ENCODE results near the gene RGS10. TPM values are rescaled to one million over a fixed set of nuclear protein-coding genes. Genes with fewer than 3 reads are reported as not detected.
"Not testable (repeated sequence)": the region's sequence is repeated elsewhere in the genome, so short reads cannot be mapped to it uniquely, and the experiment has no call there.

Gene RGS10
- total RNA-seq, 1 experiment from 2014 or later = 16.6 TPM

GRCh38 chr10:119536508-119537025 is 6.0 kb downstream of the RGS10 start:
- intact Hi-C loops (cut with micrococcal nuclease; ENCODE audit: unreplicated experiment) = no loop called here
- TF ChIP-seq, protein P1, sequence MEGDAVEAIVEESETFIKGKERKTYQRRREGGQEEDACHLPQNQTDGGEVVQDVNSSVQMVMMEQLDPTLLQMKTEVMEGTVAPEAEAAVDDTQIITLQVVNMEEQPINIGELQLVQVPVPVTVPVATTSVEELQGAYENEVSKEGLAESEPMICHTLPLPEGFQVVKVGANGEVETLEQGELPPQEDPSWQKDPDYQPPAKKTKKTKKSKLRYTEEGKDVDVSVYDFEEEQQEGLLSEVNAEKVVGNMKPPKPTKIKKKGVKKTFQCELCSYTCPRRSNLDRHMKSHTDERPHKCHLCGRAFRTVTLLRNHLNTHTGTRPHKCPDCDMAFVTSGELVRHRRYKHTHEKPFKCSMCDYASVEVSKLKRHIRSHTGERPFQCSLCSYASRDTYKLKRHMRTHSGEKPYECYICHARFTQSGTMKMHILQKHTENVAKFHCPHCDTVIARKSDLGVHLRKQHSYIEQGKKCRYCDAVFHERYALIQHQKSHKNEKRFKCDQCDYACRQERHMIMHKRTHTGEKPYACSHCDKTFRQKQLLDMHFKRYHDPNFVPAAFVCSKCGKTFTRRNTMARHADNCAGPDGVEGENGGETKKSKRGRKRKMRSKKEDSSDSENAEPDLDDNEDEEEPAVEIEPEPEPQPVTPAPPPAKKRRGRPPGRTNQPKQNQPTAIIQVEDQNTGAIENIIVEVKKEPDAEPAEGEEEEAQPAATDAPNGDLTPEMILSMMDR (conservative IDR thresholded peaks at IDR 0.05; ENCODE audit: low read depth, low read length) = no peak
- TF ChIP-seq EZH2 (IDR thresholded peaks at IDR 0.05; ENCODE audit: borderline replicate concordance, low read depth, low read length, poor library complexity, severe bottlenecking) = no peak
- BruUV-seq (replicated peaks) = no TSS peak
- no peaks in the 10 kb centered on the region for H3K9me3 ChIP-seq (ENCODE audit: low read depth, low read length, poor library complexity, severe bottlenecking)
- peaks cover 4% of the 10 kb centered on the region for H3K4me1 ChIP-seq (ENCODE audit: insufficient read depth, low read length, poor library complexity, severe bottlenecking)
- H3K4me3 ChIP-seq (ENCODE audit: low read depth, low read length, poor library complexity, severe bottlenecking) = no peak overlapping the region
- H3K27ac ChIP-seq (ENCODE audit: low read depth, low read length, poor library complexity, severe bottlenecking) = no peak overlapping the region
- H3K27me3 ChIP-seq (replicated peaks; ENCODE audit: insufficient read depth, low read depth, low read length, poor library complexity) = no peaks in the 10 kb centered on the region
- ChIA-PET POLR2A (ENCODE audit: low non-redundant PET) (no interaction called here), CTCF (no interaction called here)
- no peaks in the 10 kb centered on the region for H3K36me3 ChIP-seq (ENCODE audit: insufficient read depth, low read length, poor library complexity, severe bottlenecking)
- DNase-seq (ENCODE audit: low spot score) = no peak

DNA sequence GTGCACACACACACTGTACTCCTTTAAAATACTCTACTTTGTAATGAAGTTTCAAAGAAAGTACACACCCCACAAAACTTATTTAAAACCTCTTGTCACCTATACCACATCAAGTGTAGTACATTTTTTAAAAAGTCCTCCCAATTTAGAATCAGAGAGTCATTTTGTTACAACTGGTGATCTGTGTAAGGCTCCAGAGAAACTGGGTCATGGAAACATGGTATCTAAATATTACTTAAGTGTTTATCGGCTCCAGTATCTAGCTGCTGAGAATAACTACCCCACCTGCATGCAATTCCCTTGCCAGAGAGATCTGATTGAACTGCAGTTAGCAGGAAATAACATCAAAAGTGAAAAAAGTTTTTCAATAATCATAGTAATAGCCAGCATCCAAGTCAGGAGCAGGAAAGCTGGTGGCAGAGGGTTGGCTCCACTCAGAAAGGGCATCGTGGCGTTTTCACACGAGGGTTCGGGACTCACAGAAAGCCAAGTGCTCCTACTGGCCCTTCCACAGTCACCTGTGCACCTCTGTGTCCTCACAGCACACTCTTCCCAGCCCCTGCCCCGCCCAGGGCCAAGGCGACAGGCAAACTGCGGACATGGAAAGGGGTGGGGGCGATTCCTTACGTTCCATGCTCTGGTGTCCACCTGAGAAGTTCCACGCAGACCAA is 6.5 kb downstream of the RGS10 start:
- Histone ChIP-seq H3K27me3 (replicated peaks; ENCODE audit: insufficient read depth, low read depth, low read length, poor library complexity) (no peaks in the 10 kb centered on the region), H3K36me3 (ENCODE audit: insufficient read depth, low read length, poor library complexity, severe bottlenecking) (no peaks in the 10 kb centered on the region), H3K27ac (ENCODE audit: low read depth, low read length, poor library complexity, severe bottlenecking) (no peak overlapping the region), H3K4me3 (ENCODE audit: low read depth, low read length, poor library complexity, severe bottlenecking) (no peak overlapping the region), H3K9me3 (ENCODE audit: low read depth, low read length, poor library complexity, severe bottlenecking) (no peaks in the 10 kb centered on the region), H3K4me1 (ENCODE audit: insufficient read depth, low read length, poor library complexity, severe bottlenecking) (peaks cover 3% of the 10 kb centered on the region)
- intact Hi-C loops (cut with micrococcal nuclease; ENCODE audit: unreplicated experiment) = no loop called here
- POLR2A ChIA-PET (ENCODE audit: low non-redundant PET) = no interaction called here
- CTCF ChIA-PET = no interaction called here
- TF ChIP-seq, protein P1 (conservative IDR thresholded peaks at IDR 0.05; ENCODE audit: low read depth, low read length) = no peak
- TF ChIP-seq EZH2 (IDR thresholded peaks at IDR 0.05; ENCODE audit: borderline replicate concordance, low read depth, low read length, poor library complexity, severe bottlenecking) = no peak
- no peak for DNase-seq (ENCODE audit: low spot score)
- no TSS peak for BruUV-seq (replicated peaks)

- Histone ChIP-seq H3K9me3 (ENCODE audit: low read depth, low read length, poor library complexity, severe bottlenecking) (no peaks in the 10 kb centered on the region), H3K4me1 (ENCODE audit: insufficient read depth, low read length, poor library complexity, severe bottlenecking) (peaks cover 9% of the 10 kb centered on the region), H3K36me3 (ENCODE audit: insufficient read depth, low read length, poor library complexity, severe bottlenecking) (no peaks in the 10 kb centered on the region), H3K27ac (ENCODE audit: low read depth, low read length, poor library complexity, severe bottlenecking) (no peak overlapping the region), H3K4me3 (ENCODE audit: low read depth, low read length, poor library complexity, severe bottlenecking) (no peak overlapping the region), H3K27me3 (replicated peaks; ENCODE audit: insufficient read depth, low read depth, low read length, poor library complexity) (no peaks in the 10 kb centered on the region)
- TF ChIP-seq EZH2 (IDR thresholded peaks at IDR 0.05; ENCODE audit: borderline replicate concordance, low read depth, low read length, poor library complexity, severe bottlenecking) = no peak
- intact Hi-C loops (cut with micrococcal nuclease; ENCODE audit: unreplicated experiment) = no loop called here
- no peak for DNase-seq (ENCODE audit: low spot score)
- BruUV-seq (replicated peaks) = no TSS peak
- ChIA-PET POLR2A (ENCODE audit: low non-redundant PET) (no interaction called here), CTCF (no interaction called here)
Observed at GRCh38 chr10:119535305-119535704, 7.2 kb downstream of the RGS10 start.

DNA sequence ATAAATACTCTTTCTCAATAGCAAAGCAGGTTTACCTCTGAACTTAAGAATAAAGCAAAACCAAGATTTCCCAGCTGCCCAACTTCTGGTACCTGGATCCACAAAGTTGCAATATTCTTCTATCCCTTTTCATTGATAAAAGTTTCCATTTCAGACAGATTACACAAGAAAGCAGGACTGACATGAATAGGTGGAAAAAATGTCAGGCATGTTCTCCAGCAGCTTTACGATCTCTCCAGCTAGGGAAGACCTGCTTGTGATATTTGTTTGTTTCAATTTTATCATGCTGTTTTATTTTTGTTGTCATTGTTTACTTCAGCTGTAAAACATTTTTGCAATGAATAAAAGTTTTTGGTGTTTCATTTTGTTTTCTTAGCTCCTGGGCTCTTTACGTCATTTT is 9.0 kb downstream of the RGS10 start:
- H3K4me1 ChIP-seq (ENCODE audit: insufficient read depth, low read length, poor library complexity, severe bottlenecking) = peaks cover 11% of the 10 kb centered on the region
- H3K27ac ChIP-seq (ENCODE audit: low read depth, low read length, poor library complexity, severe bottlenecking) = no peak overlapping the region
- H3K9me3 ChIP-seq (ENCODE audit: low read depth, low read length, poor library complexity, severe bottlenecking) = no peaks in the 10 kb centered on the region
- intact Hi-C loops (cut with micrococcal nuclease; ENCODE audit: unreplicated experiment) = no loop called here
- ChIA-PET POLR2A (ENCODE audit: low non-redundant PET) (no interaction called here), CTCF (no interaction called here)
- no TSS peak for BruUV-seq (replicated peaks)
- H3K27me3 ChIP-seq (replicated peaks; ENCODE audit: insufficient read depth, low read depth, low read length, poor library complexity) = no peaks in the 10 kb centered on the region
- TF ChIP-seq, protein P1 (conservative IDR thresholded peaks at IDR 0.05; ENCODE audit: low read depth, low read length) = no peak
- no peak for TF ChIP-seq EZH2 (IDR thresholded peaks at IDR 0.05; ENCODE audit: borderline replicate concordance, low read depth, low read length, poor library complexity, severe bottlenecking)
- no peak overlapping the region for H3K4me3 ChIP-seq (ENCODE audit: low read depth, low read length, poor library complexity, severe bottlenecking)
- no peak for DNase-seq (ENCODE audit: low spot score)
- H3K36me3 ChIP-seq (ENCODE audit: insufficient read depth, low read length, poor library complexity, severe bottlenecking) = no peaks in the 10 kb centered on the region

DNA sequence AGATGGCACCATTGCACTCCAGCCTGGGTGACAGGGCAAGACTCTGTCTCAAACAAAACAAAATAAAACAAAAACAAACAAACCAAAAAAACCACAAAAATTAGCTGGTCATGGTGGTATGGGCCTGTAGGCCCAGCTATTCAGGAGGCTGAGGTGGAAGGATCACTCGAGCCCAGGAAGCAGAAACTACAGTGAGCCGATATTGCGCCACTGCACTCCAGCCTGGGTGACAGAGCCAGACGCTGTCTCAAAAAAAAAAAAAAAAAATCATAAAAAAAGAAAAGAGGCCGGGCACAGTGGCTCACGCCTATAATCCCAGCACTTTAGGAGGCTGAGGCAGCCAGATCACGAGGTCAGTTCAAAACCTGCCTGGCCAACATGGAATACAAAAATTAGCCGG is 9.7 kb downstream of the RGS10 start:
- H3K9me3 ChIP-seq (ENCODE audit: low read depth, low read length, poor library complexity, severe bottlenecking); H3K4me3 ChIP-seq (ENCODE audit: low read depth, low read length, poor library complexity, severe bottlenecking); CTCF ChIA-PET; POLR2A ChIA-PET (ENCODE audit: low non-redundant PET); H3K27ac ChIP-seq (ENCODE audit: low read depth, low read length, poor library complexity, severe bottlenecking); BruUV-seq (replicated peaks); DNase-seq (ENCODE audit: low spot score); H3K27me3 ChIP-seq (replicated peaks; ENCODE audit: insufficient read depth, low read depth, low read length, poor library complexity); intact Hi-C loops (cut with micrococcal nuclease; ENCODE audit: unreplicated experiment); H3K36me3 ChIP-seq (ENCODE audit: insufficient read depth, low read length, poor library complexity, severe bottlenecking): not testable (repeated sequence)
- H3K4me1 ChIP-seq (ENCODE audit: insufficient read depth, low read length, poor library complexity, severe bottlenecking) = peaks cover 11% of the 10 kb centered on the region
